Bronchial epithelial cell (primary cell): Measurements from ENCODE around the gene INTS3. TPM values are rescaled to one million over a fixed set of nuclear protein-coding genes. Genes with fewer than 3 reads are reported as not detected.

Experiments used
- DNase-seq: peaks from one replicate; pipeline ENCODE4 v3.0.0-alpha.2; 2010; ENCODE audit warnings: low read depth
- FAIRE-seq: peaks from 2 replicates; lab custom pipeline; 2011; peaks lifted over from hg19 to GRCh38; lab: Jason Lieb, UNC
- H3K27me3 ChIP-seq: 2 replicates; pipeline ENCODE4 v1.5.1; 2011; ENCODE audit warnings: low read length; ENCODE audit not compliant: control insufficient read depth, insufficient read depth
- H3K36me3 ChIP-seq: 2 replicates; pipeline ENCODE4 v1.5.1; 2011; ENCODE audit warnings: low read length; ENCODE audit not compliant: control insufficient read depth, insufficient read depth
- H3K4me3 ChIP-seq: 2 replicates; pipeline ENCODE4 v1.5.1; 2011; ENCODE audit warnings: mild to moderate bottlenecking, low read depth, low read length, control low read depth
- CTCF ChIP-seq: IDR thresholded peaks from 2 replicates; pipeline ENCODE4 v1.5.1; 2011; ENCODE audit warnings: mild to moderate bottlenecking, moderate library complexity, low read length, control low read depth, inconsistent platforms; ENCODE audit not compliant: insufficient read depth, severe bottlenecking
- total RNA-seq: library from RNA; depleted of rRNA; stranded (reverse); fragments of >200 nt; gene quantifications from 2 replicates; pipeline ENCODE4 v1.2.1, GENCODE V29; 2014

The INTS3 gene
- total RNA-seq, 1 donor from 2014 or later: 12.6 TPM

GRCh38 chr1:153688276-153688675 lies 39.6 kb upstream of the INTS3 start:
- Histone ChIP-seq H3K4me3 (no peak overlapping the region), H3K36me3 (no peaks in the 10 kb centered on the region), H3K27me3 (peaks cover 2% of the 10 kb centered on the region)
- DNase-seq (no peak), FAIRE-seq (no peak)
- TF ChIP-seq CTCF: no peak

DNA sequence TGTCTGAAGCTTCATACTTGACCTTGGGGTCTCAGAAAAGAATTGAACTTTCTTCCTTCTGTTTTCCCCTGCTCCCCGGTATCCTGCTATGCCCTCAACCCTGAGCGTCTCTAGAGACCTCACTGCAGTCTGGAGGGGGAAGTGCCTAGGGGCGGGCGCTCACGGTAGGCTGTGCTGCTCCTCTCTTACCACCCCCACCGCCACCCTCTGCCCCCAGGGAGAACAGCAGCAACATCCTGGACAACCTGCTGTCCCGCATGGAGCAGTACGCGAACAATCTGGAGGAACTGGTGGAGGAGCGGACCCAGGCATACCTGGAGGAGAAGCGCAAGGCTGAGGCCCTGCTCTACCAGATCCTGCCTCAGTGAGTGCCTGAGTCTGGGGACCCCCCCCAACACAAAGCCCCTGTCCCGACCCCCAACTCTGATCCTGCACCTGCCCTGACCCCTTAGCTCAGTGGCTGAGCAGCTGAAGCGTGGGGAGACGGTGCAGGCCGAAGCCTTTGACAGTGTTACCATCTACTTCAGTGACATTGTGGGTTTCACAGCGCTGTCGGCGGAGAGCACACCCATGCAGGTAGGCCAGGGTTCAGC lies 39.0 kb upstream of the INTS3 start:
- no peak for DNase-seq
- no peak for TF ChIP-seq CTCF
- H3K36me3 ChIP-seq: no peaks in the 10 kb centered on the region
- H3K4me3 ChIP-seq: no peak overlapping the region
- FAIRE-seq: no peak
- H3K27me3 ChIP-seq: peaks cover 2% of the 10 kb centered on the region

- no peak for TF ChIP-seq CTCF
- Histone ChIP-seq H3K4me3 (no peak overlapping the region), H3K27me3 (no peaks in the 10 kb centered on the region), H3K36me3 (no peaks in the 10 kb centered on the region)
- DNase-seq (no peak), FAIRE-seq (no peak)
Measured at GRCh38 chr1:153693466-153693865, 34.4 kb upstream of the INTS3 start.

GRCh38 chr1:153696741-153697140 lies 31.1 kb upstream of the INTS3 start:
- no peak for DNase-seq
- Histone ChIP-seq H3K36me3 (no peaks in the 10 kb centered on the region), H3K4me3 (no peak overlapping the region), H3K27me3 (no peaks in the 10 kb centered on the region)
- FAIRE-seq: no peak
- TF ChIP-seq CTCF: no peak

- no peak for TF ChIP-seq CTCF
- Histone ChIP-seq H3K4me3 (no peak overlapping the region), H3K27me3 (no peaks in the 10 kb centered on the region), H3K36me3 (no peaks in the 10 kb centered on the region)
- DNase-seq (peak; percentile 37), FAIRE-seq (no peak)
Measured at GRCh38 chr1:153697191-153698019, 30.4 kb upstream of the INTS3 start.
